Suppressor macrophage treated with lipopolysaccharide for 1 hour (primary cell): ENCODE measurements around the gene UCHL1.
A peak's percentile ranks its signal among the peaks of the same experiment; 100 is the strongest.
"Not testable (repeated sequence)": the region's sequence is repeated elsewhere in the genome, so short reads cannot be mapped to it uniquely, and the experiment has no call there.

Experiments used
- DNase-seq, 3 donors: peaks; one replicate each; pipeline ENCODE4 v3.0.0-alpha.2; 2020 to 2022

Gene UCHL1

GRCh38 chr4:41294445-41295062, 37.8 kb downstream of the UCHL1 start:
- DNase-seq: no peak

DNA sequence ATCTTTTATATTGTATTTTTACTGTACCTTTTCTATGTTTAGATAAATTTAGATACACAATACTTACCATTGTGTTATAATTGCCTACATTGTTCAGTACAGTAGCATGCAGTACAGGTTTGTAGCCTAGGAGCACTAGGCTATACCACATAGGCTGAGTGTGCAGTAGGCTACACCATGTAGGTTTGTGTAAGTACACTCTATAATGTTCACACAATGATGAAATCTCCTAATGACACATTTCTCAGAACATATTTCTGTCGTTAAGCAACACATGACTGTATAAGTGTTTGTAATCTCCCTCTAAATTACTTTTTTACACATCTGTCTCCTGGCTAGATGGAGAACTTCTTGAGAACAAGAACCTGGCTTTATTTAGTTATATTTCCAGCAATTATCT, 40.3 kb downstream of the UCHL1 start:
- DNase-seq: no peak

GRCh38 chr4:41297832-41298231, 41.1 kb downstream of the UCHL1 start:
- no peak for DNase-seq

GRCh38 chr4:41299486-41299885, 42.8 kb downstream of the UCHL1 start:
- no peak for DNase-seq

DNA sequence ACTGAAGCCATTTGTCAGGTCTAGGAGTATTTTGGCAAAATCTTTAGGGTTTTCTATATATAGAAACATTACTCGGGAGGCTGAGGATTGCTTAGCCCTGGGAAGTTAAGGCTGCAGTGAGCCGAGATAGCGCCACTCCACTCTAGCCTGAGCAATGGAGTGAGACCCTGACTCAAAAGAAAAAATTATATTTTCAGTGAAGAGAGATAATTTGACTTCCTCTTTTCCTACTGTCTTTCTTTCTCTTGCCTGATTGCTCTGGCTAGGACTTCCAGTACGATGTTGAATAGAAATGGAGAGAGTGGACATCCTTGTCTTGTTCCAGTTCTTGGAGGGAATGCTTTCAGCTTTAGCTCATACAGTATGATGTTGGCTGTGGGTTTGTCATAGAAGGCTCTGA, 44.4 kb downstream of the UCHL1 start:
- no peak for DNase-seq

- DNase-seq: no peak
These were observed 46.8 kb downstream of the UCHL1 start for GRCh38 chr4:41303372-41304118.

DNA sequence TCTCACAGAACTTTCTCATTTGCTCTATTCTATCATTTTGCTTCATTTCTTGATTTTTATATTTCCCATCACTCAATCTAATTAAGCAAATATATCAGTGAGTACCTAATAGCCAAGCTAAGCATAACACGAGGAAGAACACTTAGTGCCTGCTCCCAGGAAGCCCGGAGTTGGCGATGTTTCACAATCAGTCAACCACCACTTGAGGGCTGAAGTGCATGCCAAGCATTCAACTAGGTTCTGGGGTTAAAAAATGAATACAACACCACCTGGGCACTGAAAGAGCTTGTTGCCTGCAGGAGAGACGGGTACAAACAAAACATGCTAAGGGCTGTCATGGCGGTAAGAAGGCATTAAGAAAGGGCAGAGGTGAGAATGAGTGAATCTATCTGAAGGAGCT, 47.5 kb downstream of the UCHL1 start:
- DNase-seq: no peak

GRCh38 chr4:41305476-41305875, 48.7 kb downstream of the UCHL1 start:
- no peak for DNase-seq

DNA sequence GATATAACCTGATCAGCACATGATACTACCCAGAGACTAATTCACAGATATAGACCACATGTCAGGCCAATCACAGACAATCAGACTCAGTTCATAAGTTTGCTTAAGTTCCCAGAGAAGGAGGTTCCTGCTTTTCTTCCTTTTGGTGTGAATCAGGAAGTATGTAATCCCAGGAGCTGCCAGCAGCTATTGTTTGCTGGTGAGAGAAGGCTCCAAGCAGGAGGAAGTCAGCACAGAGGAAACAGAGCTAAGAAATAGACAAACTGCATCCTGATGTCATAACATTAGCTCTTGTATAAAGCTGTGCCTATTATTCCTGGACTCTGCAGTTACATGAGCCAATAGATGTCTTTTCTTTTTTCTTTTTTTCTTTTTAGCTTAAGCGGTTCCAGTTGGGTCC, 50.9 kb downstream of the UCHL1 start:
- peak; percentile 29 to 43 (median 31) for DNase-seq

DNA sequence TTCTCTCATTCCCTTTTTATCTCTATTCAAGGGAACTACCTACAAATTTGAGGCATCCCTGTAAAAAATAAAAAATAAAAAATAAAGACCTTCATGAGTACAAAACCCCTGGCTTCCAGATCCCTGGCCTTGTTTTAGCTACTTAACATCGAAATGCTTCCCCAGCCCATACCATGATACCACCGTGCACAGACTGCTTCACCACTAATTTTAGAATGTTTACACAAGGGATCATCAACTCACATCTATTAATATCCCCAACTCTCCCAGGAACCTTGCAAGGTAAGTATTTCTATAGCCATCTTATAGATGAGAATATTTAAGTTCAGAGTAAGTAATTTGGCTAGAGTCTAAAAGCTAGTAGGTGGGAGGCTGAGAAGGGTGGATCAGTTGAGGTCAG, 51.7 kb downstream of the UCHL1 start:
- DNase-seq: no peak

GRCh38 chr4:41315426-41315825, 58.7 kb downstream of the UCHL1 start:
- not testable (repeated sequence) for DNase-seq

GRCh38 chr4:41315862-41316261, 59.1 kb downstream of the UCHL1 start:
- DNase-seq: no peak
